Measurements from ENCODE around the gene TNFRSF8. TPM values are rescaled to one million over a fixed set of nuclear protein-coding genes. Genes with fewer than 3 reads are reported as not detected.

Gene TNFRSF8
- total RNA-seq, 4 donors from 2014 or later = 1.1 to 2.6 (median 1.4) TPM

GRCh38 chr1:12026586-12026985 lies 36.5 kb upstream of the TNFRSF8 start:
- intact Hi-C loops (cut with DNase I; ENCODE audit: low total_unique reads) (no loop called here), in situ Hi-C loops (cut with MboI; ENCODE audit: low sequenced_read_pairs in 4 of 4) (no loop called here)
- H3K27ac ChIP-seq = no peak overlapping the region
- TF ChIP-seq, protein P1, sequence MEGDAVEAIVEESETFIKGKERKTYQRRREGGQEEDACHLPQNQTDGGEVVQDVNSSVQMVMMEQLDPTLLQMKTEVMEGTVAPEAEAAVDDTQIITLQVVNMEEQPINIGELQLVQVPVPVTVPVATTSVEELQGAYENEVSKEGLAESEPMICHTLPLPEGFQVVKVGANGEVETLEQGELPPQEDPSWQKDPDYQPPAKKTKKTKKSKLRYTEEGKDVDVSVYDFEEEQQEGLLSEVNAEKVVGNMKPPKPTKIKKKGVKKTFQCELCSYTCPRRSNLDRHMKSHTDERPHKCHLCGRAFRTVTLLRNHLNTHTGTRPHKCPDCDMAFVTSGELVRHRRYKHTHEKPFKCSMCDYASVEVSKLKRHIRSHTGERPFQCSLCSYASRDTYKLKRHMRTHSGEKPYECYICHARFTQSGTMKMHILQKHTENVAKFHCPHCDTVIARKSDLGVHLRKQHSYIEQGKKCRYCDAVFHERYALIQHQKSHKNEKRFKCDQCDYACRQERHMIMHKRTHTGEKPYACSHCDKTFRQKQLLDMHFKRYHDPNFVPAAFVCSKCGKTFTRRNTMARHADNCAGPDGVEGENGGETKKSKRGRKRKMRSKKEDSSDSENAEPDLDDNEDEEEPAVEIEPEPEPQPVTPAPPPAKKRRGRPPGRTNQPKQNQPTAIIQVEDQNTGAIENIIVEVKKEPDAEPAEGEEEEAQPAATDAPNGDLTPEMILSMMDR (IDR thresholded peaks at IDR 0.05 in 4 of 5, conservative IDR thresholded peaks at IDR 0.05 in 1 of 5) = no peak
- no peak for TF ChIP-seq POLR2A (IDR thresholded peaks at IDR 0.05)
- H3K4me1 ChIP-seq = no peaks in the 10 kb centered on the region
- H3K36me3 ChIP-seq = peaks cover 0 to 36% of the 10 kb centered on the region in 2 donors
- DNase-seq (no peak), ATAC-seq (no peak)
- H3K4me3 ChIP-seq = no peak overlapping the region
- no peaks in the 10 kb centered on the region for H3K9me3 ChIP-seq
- no peaks in the 10 kb centered on the region for H3K27me3 ChIP-seq

- no peak for TF ChIP-seq POLR2A (IDR thresholded peaks at IDR 0.05)
- TF ChIP-seq, protein P1 (IDR thresholded peaks at IDR 0.05 in 4 of 5, conservative IDR thresholded peaks at IDR 0.05 in 1 of 5) = no peak
- peaks cover 0 to 36% of the 10 kb centered on the region in 2 donors for H3K36me3 ChIP-seq
- DNase-seq = no peak
- in situ Hi-C loops (cut with MboI; ENCODE audit: low sequenced_read_pairs in 4 of 4) (no loop called here), intact Hi-C loops (cut with DNase I; ENCODE audit: low total_unique reads) (no loop called here)
- ATAC-seq = no peak
- no peak overlapping the region for H3K4me3 ChIP-seq
- H3K9me3 ChIP-seq = no peaks in the 10 kb centered on the region
- H3K4me1 ChIP-seq = no peaks in the 10 kb centered on the region
- no peaks in the 10 kb centered on the region for H3K27me3 ChIP-seq
- H3K27ac ChIP-seq = no peak overlapping the region
Observed at GRCh38 chr1:12028248-12028647, 34.9 kb upstream of the TNFRSF8 start.

GRCh38 chr1:12028957-12029511 lies 34.1 kb upstream of the TNFRSF8 start:
- Histone ChIP-seq H3K27me3 (no peaks in the 10 kb centered on the region), H3K36me3 (peaks cover 0 to 31% of the 10 kb centered on the region in 2 donors), H3K4me1 (no peaks in the 10 kb centered on the region), H3K27ac (no peak overlapping the region), H3K4me3 (no peak overlapping the region), H3K9me3 (no peaks in the 10 kb centered on the region)
- DNase-seq (no peak), ATAC-seq (no peak)
- TF ChIP-seq, protein P1 (IDR thresholded peaks at IDR 0.05 in 4 of 5, conservative IDR thresholded peaks at IDR 0.05 in 1 of 5) = no peak
- no peak for TF ChIP-seq POLR2A (IDR thresholded peaks at IDR 0.05)
- in situ Hi-C loops (cut with MboI; ENCODE audit: low sequenced_read_pairs in 4 of 4) = no loop called here
- intact Hi-C loops (cut with DNase I; ENCODE audit: low total_unique reads) = no loop called here

GRCh38 chr1:12029720-12030339 lies 33.3 kb upstream of the TNFRSF8 start:
- no peak for DNase-seq
- Histone ChIP-seq H3K4me1 (no peaks in the 10 kb centered on the region), H3K4me3 (no peak overlapping the region), H3K27ac (no peak overlapping the region), H3K9me3 (no peaks in the 10 kb centered on the region), H3K27me3 (no peaks in the 10 kb centered on the region), H3K36me3 (peaks cover 0 to 24% of the 10 kb centered on the region in 2 donors)
- intact Hi-C loops (cut with DNase I; ENCODE audit: low total_unique reads) = loop anchor here (2.0 kb wide), 1 partner anchor 191 kb away; no protein-coding TSS in a partner anchor
- TF ChIP-seq, protein P1 (IDR thresholded peaks at IDR 0.05 in 4 of 5, conservative IDR thresholded peaks at IDR 0.05 in 1 of 5) = no peak
- TF ChIP-seq POLR2A (IDR thresholded peaks at IDR 0.05) = no peak
- in situ Hi-C loops (cut with MboI; ENCODE audit: low sequenced_read_pairs in 4 of 4) = no loop called here
- no peak for ATAC-seq
